Sigmoid colon (tissue), 7 donors: ENCODE results near the gene DHX29. TPM values are rescaled to one million over a fixed set of nuclear protein-coding genes. Genes with fewer than 3 reads are reported as not detected.

Experiments used
- DNase-seq: peaks from one replicate; pipeline ENCODE4 v3.0.0-alpha.2; 2019
- H3K27ac ChIP-seq, 4 donors: fragments of 200-600 bp; sonication (generic); one replicate each; pipeline ENCODE4 v1.5.1; 2016 to 2019; ENCODE audit warnings: mild to moderate bottlenecking in 1 of 4
- H3K27me3 ChIP-seq, 3 donors: fragments of 200-600 bp; sonication (generic); one replicate each; pipeline ENCODE4 v1.5.1; 2019; ENCODE audit warnings: mild to moderate bottlenecking in 1 of 3
- H3K36me3 ChIP-seq, 4 donors: fragments of 200-600 bp; sonication (generic); one replicate each; pipeline ENCODE4 v1.5.1; 2016 to 2019
- H3K4me1 ChIP-seq, 4 donors: fragments of 200-600 bp; sonication (generic); one replicate each; pipeline ENCODE4 v1.5.1; 2017 to 2019
- H3K4me3 ChIP-seq, 4 donors: fragments of 200-600 bp; sonication (generic); one replicate each; pipeline ENCODE4 v1.5.1; 2017 to 2019; ENCODE audit warnings: mild to moderate bottlenecking in 2 of 4, moderate library complexity in 1 of 4
- H3K9me3 ChIP-seq, 4 donors: fragments of 200-600 bp in 3 of 4; sonication (generic) in 3 of 4; one replicate each; pipeline versions ENCODE4 v1.5.1 to v1.6.1; 2013 to 2019
- CTCF ChIP-seq, 4 experiments: fragments of 450-650 bp in 3 of 4; fragments of 200-600 bp in 1 of 4; IDR thresholded peaks; one replicate each; pipeline ENCODE4 v1.5.1; 2016 to 2019; ENCODE audit warnings: antibody characterized with exemption in 4 of 4, mild to moderate bottlenecking in 3 of 4, moderate library complexity in 2 of 4
- EP300 ChIP-seq, 4 donors: sonication (generic); formaldehyde crosslinking; IDR thresholded peaks; one replicate each; pipeline ENCODE4 v1.6.1; 2017; ENCODE audit warnings: antibody characterized with exemption in 4 of 4
- POLR2A ChIP-seq, 2 donors: fragments of 450-650 bp; IDR thresholded peaks; one replicate each; pipeline ENCODE4 v1.6.1; 2016; ENCODE audit warnings: antibody characterized with exemption in 2 of 2, mild to moderate bottlenecking in 2 of 2, moderate library complexity in 2 of 2
- POLR2AphosphoS5 ChIP-seq, 4 donors: sonication (generic); formaldehyde crosslinking; IDR thresholded peaks; one replicate each; pipeline ENCODE4 v1.6.1; 2017; ENCODE audit warnings: antibody characterized with exemption in 4 of 4
- WGBS, 2 donors: extraction: QIAGEN DNeasy Blood & Tissue Kit; methylation state at CpG; one replicate each; pipeline ENCODE4 v1.1.7; 2013; 5-methylcytosine and 5-hydroxymethylcytosine counted together
- intact Hi-C: fragments of 100-400 bp; cut with DNase I; formaldehyde crosslinking; loops from one replicate; pipeline ENCODE4 v1.15.1; 2023
- polyA plus RNA-seq, 3 donors: library from polyadenylated mRNA; stranded (reverse); fragments of 200-250 nt; gene quantifications; one replicate each; pipeline ENCODE4 v1.2.3, GENCODE V29; 2013
- total RNA-seq, 4 donors: library from RNA; depleted of rRNA; stranded (reverse); fragments of >200 nt; gene quantifications; one replicate each; pipeline ENCODE4 v1.1.0, GENCODE V29; 2016
- donor health status: healthy with polysubstance abuse.
- donor health status: Bipolar disorder and iron deficiency.
- donor health status: healthy.

Gene DHX29
- total and polyA plus RNA-seq, 7 donors: 7.6 to 34.2 (median 28.8) TPM

- H3K4me3 ChIP-seq: no peak overlapping the region
- no peaks in the 10 kb centered on the region for H3K36me3 ChIP-seq
- H3K9me3 ChIP-seq: no peaks in the 10 kb centered on the region
- intact Hi-C loops: no loop called here
- peaks cover 75 to 98% (median 76%) of the 10 kb centered on the region in 3 donors for H3K27me3 ChIP-seq
- 25 to 40% methylated on average over 30 of the region's 30 CpGs for WGBS, 2 donors
- H3K4me1 ChIP-seq: peaks cover 0 to 26% (median 22%) of the 10 kb centered on the region in 4 donors
- TF ChIP-seq EP300 (IDR thresholded peaks at IDR 0.05): no peak
- TF ChIP-seq POLR2A (IDR thresholded peaks at IDR 0.05): no peak
- TF ChIP-seq CTCF (IDR thresholded peaks at IDR 0.05): no peak
- no peak for TF ChIP-seq POLR2AphosphoS5 (IDR thresholded peaks at IDR 0.05)
- DNase-seq: no peak
- no peak overlapping the region for H3K27ac ChIP-seq
These were observed 85.2 kb downstream of the DHX29 start for GRCh38 chr5:55222092-55222984.

GRCh38 chr5:55220433-55221185, 86.9 kb downstream of the DHX29 start:
- Histone ChIP-seq H3K9me3 (no peaks in the 10 kb centered on the region), H3K4me1 (peaks cover 0 to 14% (median 11%) of the 10 kb centered on the region in 4 donors), H3K36me3 (no peaks in the 10 kb centered on the region), H3K27me3 (peaks cover 58 to 81% (median 59%) of the 10 kb centered on the region in 3 donors), H3K27ac (no peak overlapping the region), H3K4me3 (peak overlapping the region in 3 of 4 donors; percentile 10 to 21 (median 21))
- no peak for DNase-seq
- 3 to 4% methylated on average over 62 of the region's 62 CpGs for WGBS, 2 donors
- TF ChIP-seq POLR2A (IDR thresholded peaks at IDR 0.05) (no peak), POLR2AphosphoS5 (IDR thresholded peaks at IDR 0.05) (no peak), EP300 (IDR thresholded peaks at IDR 0.05) (no peak), CTCF (IDR thresholded peaks at IDR 0.05) (no peak)
- intact Hi-C loops: no loop called here

- no peak overlapping the region for H3K27ac ChIP-seq
- H3K4me3 ChIP-seq: no peak overlapping the region
- 81 to 84% methylated on average over 3 of the region's 3 CpGs for WGBS, 2 donors
- H3K36me3 ChIP-seq: no peaks in the 10 kb centered on the region
- DNase-seq: no peak
- intact Hi-C loops: no loop called here
- H3K9me3 ChIP-seq: no peaks in the 10 kb centered on the region
- H3K4me1 ChIP-seq: peaks cover 0 to 14% (median 11%) of the 10 kb centered on the region in 4 donors
- peaks cover 50 to 72% (median 50%) of the 10 kb centered on the region in 3 donors for H3K27me3 ChIP-seq
- TF ChIP-seq POLR2A (IDR thresholded peaks at IDR 0.05): no peak
- no peak for TF ChIP-seq CTCF (IDR thresholded peaks at IDR 0.05)
- TF ChIP-seq EP300 (IDR thresholded peaks at IDR 0.05): no peak
- TF ChIP-seq POLR2AphosphoS5 (IDR thresholded peaks at IDR 0.05): no peak
These were observed 87.7 kb downstream of the DHX29 start for GRCh38 chr5:55219770-55220169.

GRCh38 chr5:55218967-55219366, 88.5 kb downstream of the DHX29 start:
- intact Hi-C loops: no loop called here
- WGBS, 2 donors: 15 to 44% methylated on average over 4 of the region's 4 CpGs
- H3K27me3 ChIP-seq: peaks cover 42 to 64% (median 46%) of the 10 kb centered on the region in 3 donors
- no peak overlapping the region for H3K27ac ChIP-seq
- no peak overlapping the region for H3K4me3 ChIP-seq
- peaks cover 0 to 14% (median 11%) of the 10 kb centered on the region in 4 donors for H3K4me1 ChIP-seq
- H3K36me3 ChIP-seq: no peaks in the 10 kb centered on the region
- no peak for DNase-seq
- TF ChIP-seq POLR2AphosphoS5 (IDR thresholded peaks at IDR 0.05) (no peak), CTCF (IDR thresholded peaks at IDR 0.05) (no peak), EP300 (IDR thresholded peaks at IDR 0.05) (no peak), POLR2A (IDR thresholded peaks at IDR 0.05) (no peak)
- no peaks in the 10 kb centered on the region for H3K9me3 ChIP-seq
